ENCODE data around the gene NKAIN1.
"Not testable (repeated sequence)": the region's sequence is repeated elsewhere in the genome, so short reads cannot be mapped to it uniquely, and the experiment has no call there.

The NKAIN1 gene

GRCh38 chr1:31193729-31194128, 46.0 kb downstream of the NKAIN1 start:
- DNase-seq, result no peak

DNA sequence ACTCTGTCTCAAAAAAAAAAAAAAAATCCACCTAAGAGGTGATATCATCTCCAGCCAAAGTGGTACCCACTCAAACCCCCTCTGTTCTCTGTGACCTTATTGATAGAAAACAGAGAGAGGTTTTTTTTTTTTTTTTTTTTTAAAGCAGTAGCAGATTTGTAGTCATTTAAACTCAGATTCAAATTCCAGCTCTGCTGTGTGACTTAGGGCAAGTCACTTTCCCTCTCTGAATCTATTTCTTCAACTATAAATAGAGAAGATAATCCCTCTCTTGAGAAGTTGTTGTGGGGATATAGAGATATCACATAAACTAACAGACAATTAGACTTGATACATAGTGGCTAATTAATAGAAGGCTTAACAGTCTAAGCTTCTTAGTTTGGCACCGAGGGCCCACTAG, 48.4 kb downstream of the NKAIN1 start:
- DNase-seq, result no peak

DNA sequence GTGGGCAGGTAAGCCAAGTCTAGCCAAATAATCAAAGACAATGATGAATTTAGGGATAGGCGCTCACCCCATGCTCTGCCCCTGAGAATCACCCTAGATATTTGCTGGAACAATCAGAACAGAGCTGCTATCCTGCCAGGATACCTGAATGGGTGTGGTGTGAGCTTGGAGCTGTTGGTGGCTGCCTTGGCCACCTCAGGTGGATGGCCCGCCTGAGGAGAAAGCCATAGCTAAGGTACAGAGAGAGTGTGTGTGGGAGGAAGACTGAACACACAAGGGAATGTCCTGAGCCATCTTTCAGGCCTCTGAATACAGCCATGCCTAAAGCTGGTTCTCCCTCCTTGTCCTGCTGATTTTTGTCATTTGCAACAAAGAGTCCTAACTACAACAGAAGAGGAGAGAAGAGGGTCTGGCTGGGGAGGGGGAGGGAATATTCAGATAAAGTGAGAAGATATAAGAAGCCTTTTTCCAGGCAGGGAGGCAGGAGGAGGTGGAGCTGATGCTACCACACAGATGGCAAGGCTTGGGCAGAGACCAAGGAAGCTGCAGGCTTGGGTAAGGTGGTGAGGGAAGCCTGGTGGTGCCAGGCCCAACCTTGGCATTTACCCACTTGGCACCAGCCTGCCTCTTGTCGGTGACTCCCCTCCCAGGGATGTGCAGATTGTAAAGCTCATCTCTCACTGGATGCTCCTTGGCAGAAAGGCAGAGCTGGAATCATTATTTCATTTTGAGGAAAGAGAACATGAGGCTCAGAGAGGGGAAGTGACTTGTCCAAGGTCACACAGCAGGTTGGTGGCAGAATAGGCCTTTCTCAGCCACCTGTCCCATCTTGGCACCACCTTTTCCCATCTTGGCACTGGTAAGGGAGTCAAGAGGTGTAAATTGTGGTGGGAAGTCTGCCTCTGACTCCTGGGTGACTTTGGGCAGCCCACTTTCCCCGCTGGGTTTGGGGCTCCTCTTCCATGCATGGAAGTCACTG, 49.7 kb downstream of the NKAIN1 start:
- DNase-seq, result no peak

DNA sequence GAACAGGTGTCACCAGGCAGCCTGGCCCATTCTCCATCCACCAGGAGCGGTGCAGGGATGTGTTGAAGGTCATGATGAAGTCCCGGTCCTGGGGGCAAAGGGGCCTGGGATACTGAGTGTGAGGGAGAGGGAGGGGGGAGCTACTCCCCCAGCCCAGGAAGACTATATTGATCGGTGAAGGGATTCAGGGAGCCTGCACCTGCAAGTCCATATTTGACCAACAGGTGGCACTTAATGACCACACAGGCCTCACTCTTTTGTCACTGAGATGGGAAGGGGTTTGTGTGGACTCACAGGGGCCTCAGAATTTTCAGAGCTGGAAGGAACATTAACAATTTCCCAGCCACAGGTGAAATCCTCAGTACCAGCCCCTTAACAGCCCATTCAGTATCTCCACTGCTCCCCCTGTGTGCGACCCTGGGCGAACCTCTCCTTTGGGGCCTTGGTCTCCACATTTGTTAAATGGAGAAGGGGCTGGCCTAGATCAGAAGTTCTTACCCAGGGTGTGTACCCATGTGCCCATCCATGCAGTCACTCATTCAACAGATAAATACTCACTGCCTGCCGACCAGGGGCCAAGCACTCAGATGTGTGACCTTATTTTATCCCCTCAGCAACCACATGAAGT, 55.6 kb downstream of the NKAIN1 start:
- peak; percentile 44 for DNase-seq

GRCh38 chr1:31183126-31183525, 56.6 kb downstream of the NKAIN1 start:
- no peak for DNase-seq

DNA sequence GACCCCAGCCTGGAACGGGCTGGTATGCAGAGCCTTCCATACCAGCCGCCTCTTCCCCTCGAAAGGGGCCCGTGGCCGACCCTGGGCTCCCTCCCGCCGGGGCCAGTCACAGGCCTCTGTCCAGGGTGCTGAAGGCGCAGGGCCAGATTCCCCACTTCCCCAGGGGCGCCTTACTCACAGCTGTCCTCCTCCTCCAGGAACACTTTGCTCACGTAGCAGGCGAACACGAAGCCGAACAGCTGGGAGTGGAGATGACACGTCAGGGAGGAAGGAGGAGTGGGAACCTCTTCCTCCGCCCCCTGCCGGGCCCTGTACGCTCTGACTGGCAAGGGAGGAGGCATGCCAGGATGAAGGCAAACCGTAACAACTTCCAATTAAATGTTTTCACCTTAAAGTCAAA, 57.3 kb downstream of the NKAIN1 start:
- DNase-seq, result no peak

- no peak for DNase-seq
Observed at GRCh38 chr1:31181515-31182343, 58.0 kb downstream of the NKAIN1 start.

- DNase-seq, result no peak
Observed at GRCh38 chr1:31180338-31180737, 59.3 kb downstream of the NKAIN1 start.

DNA sequence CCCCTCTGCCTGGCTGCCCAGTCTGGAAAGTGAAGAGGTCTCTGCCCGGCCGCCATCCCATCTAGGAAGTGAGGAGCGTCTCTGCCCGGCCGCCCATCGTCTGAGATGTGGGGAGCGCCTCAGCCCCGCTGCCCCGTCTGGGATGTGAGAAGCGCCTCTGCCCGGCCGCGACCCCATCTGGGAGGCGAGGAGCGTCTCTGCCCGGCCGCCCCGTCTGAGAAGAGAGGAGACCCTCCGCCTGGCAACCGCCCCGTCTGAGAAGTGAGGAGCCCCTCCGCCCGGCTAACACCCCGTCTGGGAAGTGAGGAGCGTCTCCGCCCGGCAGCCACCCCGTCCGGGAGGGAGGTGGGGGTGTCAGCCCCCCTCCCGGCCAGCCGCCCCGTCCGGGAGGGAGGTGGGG, 63.4 kb downstream of the NKAIN1 start:
- not testable (repeated sequence) for DNase-seq

DNA sequence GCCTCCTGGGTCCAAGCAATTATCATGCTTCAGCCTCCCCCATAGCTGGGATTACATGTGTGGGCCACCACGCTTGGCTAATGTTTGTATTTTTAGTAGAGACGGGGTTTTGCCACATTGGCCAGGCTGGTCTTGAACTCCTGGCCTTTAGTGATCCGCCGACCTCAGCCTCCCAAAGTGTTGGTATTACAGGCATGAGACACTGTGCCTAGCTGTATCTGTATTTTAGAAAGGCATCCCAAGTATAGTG, 69.3 kb downstream of the NKAIN1 start:
- no peak for DNase-seq

DNA sequence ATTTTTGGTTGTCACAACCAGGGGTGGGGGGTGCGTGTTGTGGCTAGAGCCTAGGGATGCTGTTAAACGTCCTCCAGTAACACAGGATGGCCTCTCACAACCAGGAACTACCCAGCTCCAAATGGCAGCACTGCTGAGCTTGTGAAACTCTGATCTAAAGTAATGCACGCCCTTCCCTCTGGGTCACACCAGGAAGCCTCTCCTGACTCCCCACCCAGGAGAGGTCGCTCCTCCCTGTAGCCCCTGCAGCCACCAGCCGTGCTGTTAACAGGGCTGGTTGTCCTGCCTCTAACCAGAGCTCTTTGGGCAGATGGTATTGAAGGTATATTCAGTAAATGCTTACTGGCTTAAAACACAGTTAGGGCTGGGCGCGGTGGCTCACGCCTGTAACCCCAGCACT, 73.2 kb downstream of the NKAIN1 start:
- no peak for DNase-seq

DNA sequence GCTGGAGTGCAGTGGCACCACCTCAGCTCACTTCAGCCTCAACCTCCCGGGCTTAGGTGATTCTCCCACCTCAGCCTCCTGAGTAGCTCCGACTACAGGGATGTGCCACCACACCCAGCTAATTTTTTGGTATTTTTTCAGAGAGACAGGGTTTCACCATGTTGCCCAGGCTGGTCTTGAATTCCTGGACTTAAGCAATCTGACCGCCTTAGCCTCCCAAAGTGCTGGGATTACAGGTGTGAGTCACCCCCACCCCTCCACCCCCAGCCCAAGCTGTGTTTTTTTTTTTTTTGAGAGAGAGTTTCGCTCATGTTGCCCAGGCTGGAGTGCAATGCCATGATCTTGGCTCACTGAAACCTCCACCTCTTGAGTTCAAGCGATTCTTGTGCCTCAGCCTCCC, 75.4 kb downstream of the NKAIN1 start:
- no peak for DNase-seq

GRCh38 chr1:31163866-31164265, 75.8 kb downstream of the NKAIN1 start:
- DNase-seq, result no peak

GRCh38 chr1:31161571-31161970, 78.1 kb downstream of the NKAIN1 start:
- DNase-seq, result no peak

GRCh38 chr1:31159869-31160611, 79.6 kb downstream of the NKAIN1 start:
- DNase-seq, result no peak

GRCh38 chr1:31159323-31159722, 80.4 kb downstream of the NKAIN1 start:
- DNase-seq, result no peak

DNA sequence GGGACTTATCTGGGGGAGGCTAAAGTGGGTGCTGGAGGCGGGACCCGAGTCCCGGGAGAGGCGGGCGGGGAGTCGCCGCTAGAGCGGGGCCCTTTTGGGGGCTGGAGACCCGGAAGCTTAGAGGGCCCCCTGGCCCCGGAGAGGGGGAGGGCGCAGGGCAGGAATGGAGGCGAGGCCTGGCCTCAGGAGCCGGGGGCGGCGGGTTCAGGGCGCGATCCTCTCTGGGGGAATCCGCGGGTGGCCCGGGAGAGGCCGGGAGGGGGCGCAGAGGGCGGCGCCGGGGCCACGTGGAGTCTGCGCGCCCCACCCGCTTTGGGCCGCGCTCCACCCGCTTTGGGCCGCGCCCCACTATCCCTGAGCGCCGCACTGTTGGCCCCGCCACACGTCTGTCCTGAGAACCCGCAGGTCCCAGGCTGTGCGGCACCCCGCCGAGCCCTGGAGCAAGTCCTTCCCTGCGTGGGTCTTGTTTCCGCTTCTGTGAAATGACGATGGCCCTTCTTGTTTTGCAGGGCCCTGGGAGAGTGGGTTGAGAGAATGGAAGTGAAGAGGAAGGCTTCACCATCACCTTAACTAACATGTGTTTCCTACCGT, 84.4 kb downstream of the NKAIN1 start:
- DNase-seq, result no peak

GRCh38 chr1:31154632-31155215, 85.0 kb downstream of the NKAIN1 start:
- DNase-seq, result peak; percentile 60

GRCh38 chr1:31154000-31154631, 85.6 kb downstream of the NKAIN1 start:
- DNase-seq, result no peak

DNA sequence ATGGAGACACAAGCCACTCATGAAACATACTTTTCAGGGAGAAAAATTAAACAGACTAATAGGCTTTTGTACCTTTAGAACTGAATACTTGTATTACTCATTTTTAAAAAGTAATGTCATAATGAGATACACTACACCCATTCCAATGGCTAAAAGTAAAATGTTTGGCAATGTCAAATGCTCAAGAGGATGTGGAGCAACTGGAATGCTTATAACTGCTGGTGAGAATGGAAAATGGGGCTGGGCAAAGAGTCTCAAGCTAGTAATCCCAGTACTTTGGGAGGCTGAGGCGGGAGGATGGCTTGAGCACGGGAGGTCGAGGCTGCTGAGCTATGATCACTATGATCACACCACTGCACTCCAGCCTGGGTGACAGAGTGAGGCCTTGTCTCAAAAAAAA, 86.3 kb downstream of the NKAIN1 start:
- DNase-seq, result no peak

GRCh38 chr1:31152181-31152795, 87.4 kb downstream of the NKAIN1 start:
- DNase-seq, result no peak
